Calu3 (cell line): Measurements from ENCODE around the gene ETV5. TPM values are rescaled to one million over a fixed set of nuclear protein-coding genes. Genes with fewer than 3 reads are reported as not detected.

Experiments
- BruUV-seq: library from RNA; stranded (reverse); fragments of 400-500 nt; replicated peaks from 2 replicates; lab custom pipeline; 2021; lab: Mats Ljungman, UMichigan
- CTCF ChIA-PET: fragments of 300-600 bp; sonication (Branson Sonifier 250); formaldehyde crosslinking; loops from one replicate; lab custom pipeline; 2022; ENCODE audit warnings: antibody characterized with exemption; lab: Charles Lee
- DNase-seq: peaks from one replicate; pipeline ENCODE4 v3.0.0; 2022
- H3K27ac Mint-ChIP-seq: one replicate; pipeline ENCODE4 v1.8.0; 2022; ENCODE audit warnings: mixed read lengths; ENCODE audit not compliant: unreplicated experiment
- H3K27me3 Mint-ChIP-seq: one replicate; pipeline ENCODE4 v1.8.0; 2022; ENCODE audit warnings: mixed read lengths; ENCODE audit not compliant: unreplicated experiment
- H3K36me3 Mint-ChIP-seq: one replicate; pipeline ENCODE4 v1.8.0; 2022; ENCODE audit warnings: mild to moderate bottlenecking, moderate library complexity, mixed read lengths; ENCODE audit not compliant: insufficient read depth, unreplicated experiment
- H3K4me1 Mint-ChIP-seq: one replicate; pipeline ENCODE4 v1.8.0; 2022; ENCODE audit warnings: mild to moderate bottlenecking, low read depth, mixed read lengths; ENCODE audit not compliant: unreplicated experiment
- H3K4me3 Mint-ChIP-seq: one replicate; pipeline ENCODE4 v1.8.0; 2022; ENCODE audit warnings: mild to moderate bottlenecking, low read depth, moderate library complexity, mixed read lengths; ENCODE audit not compliant: unreplicated experiment
- H3K9me3 Mint-ChIP-seq: one replicate; pipeline ENCODE4 v1.8.0; 2022; ENCODE audit warnings: low read depth, mixed read lengths; ENCODE audit not compliant: unreplicated experiment
- intact Hi-C: fragments of 100-400 bp; cut with micrococcal nuclease; formaldehyde crosslinking; loops from one replicate; pipeline ENCODE4 v1.10.0; 2022; ENCODE audit not compliant: unreplicated experiment
- total RNA-seq: library from RNA; stranded (reverse); gene quantifications from 2 replicates; pipeline ENCODE4 v1.2.3, GENCODE V29; 2022
- TF ChIP-seq, protein P1 (sequence below): fragments of 200-600 bp; IDR thresholded peaks from one replicate; pipeline ENCODE4 v1.8.0; 2022; ENCODE audit warnings: antibody characterized with exemption; ENCODE audit not compliant: unreplicated experiment

ETV5 gene
- total RNA-seq, 1 experiment from 2014 or later = 108 TPM

DNA sequence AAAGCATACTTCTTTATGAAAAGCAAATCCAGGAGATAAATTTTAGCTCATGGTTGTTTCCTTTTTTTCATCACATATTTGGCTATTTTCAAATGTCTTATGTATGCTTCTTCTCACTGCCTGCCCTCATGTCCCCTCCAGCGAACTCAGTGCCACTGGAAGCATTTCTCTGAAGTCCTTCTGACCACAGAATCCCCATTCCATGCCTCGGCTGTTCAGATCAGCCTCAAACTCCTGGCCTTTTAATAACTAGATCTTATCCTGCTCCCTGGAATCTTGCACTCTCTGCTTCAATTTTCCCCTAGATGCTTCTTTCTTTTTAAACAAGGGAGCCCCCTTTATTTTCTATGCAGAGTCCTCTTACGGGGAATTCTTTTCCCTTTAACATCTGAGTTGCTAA, 10.1 kb downstream of the ETV5 start:
- no TSS peak for BruUV-seq
- no peak for DNase-seq
- Mint-ChIP-seq H3K4me3 (peak overlapping the region; percentile 75), H3K27ac (peak overlapping the region; percentile 81), H3K9me3 (no peaks in the 10 kb centered on the region), H3K27me3 (no peaks in the 10 kb centered on the region), H3K36me3 (peaks cover 65% of the 10 kb centered on the region), H3K4me1 (peaks cover 72% of the 10 kb centered on the region)
- TF ChIP-seq, protein P1, sequence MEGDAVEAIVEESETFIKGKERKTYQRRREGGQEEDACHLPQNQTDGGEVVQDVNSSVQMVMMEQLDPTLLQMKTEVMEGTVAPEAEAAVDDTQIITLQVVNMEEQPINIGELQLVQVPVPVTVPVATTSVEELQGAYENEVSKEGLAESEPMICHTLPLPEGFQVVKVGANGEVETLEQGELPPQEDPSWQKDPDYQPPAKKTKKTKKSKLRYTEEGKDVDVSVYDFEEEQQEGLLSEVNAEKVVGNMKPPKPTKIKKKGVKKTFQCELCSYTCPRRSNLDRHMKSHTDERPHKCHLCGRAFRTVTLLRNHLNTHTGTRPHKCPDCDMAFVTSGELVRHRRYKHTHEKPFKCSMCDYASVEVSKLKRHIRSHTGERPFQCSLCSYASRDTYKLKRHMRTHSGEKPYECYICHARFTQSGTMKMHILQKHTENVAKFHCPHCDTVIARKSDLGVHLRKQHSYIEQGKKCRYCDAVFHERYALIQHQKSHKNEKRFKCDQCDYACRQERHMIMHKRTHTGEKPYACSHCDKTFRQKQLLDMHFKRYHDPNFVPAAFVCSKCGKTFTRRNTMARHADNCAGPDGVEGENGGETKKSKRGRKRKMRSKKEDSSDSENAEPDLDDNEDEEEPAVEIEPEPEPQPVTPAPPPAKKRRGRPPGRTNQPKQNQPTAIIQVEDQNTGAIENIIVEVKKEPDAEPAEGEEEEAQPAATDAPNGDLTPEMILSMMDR = no peak
- CTCF ChIA-PET = interaction anchor here (0.5 to 3.5 kb wide), 14 partner anchors 10 to 472 kb away, joined by 3 to 36 read pairs (median 4); partner anchors contain the start of genes DNAJB11 and ETV5
- intact Hi-C loops = loop anchor here (10.0 kb wide), 1 partner anchor 446 kb away; the partner anchor contains the start of gene CRYGS

DNA sequence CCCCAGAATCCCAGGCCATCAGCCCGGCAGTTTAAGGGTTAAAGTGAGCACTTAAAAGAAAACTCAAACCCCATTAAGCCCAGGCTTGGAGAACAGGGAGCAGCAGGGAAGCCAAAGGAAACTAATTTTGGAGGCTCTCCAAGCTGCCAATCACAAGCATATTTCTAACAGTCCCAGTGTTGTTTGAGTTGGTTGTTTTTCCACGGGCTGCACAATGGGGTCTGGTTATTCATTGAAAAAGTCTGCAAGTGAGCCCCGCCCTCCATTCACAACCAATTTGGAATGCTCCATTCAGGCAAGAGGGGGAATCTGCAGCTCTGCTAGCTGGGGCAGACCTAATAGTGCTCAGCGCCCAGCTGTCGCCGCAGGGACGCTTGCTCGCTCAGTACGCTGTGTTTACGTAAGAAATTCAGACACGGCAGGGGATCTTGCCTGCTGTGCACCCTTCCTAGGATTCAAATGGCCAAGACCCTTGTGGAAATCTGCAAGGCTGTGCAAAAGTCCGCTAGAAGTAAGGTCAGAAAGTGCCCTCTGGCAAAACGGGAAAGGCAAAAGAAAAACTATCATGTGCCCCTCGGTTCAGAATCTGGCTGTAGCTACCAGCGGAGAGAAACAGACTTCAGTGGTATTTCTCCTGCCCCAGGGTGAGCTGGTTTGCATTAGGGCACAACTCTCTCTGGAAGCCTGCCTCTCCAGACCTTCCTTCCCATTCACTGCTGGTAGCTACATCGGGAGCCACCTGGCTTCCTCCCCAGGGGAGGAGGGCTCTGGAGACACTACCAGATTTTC, 11.0 kb downstream of the ETV5 start:
- Mint-ChIP-seq H3K36me3 (peaks cover 65% of the 10 kb centered on the region), H3K4me1 (peaks cover 71% of the 10 kb centered on the region), H3K4me3 (peak overlapping the region; percentile 75), H3K9me3 (no peaks in the 10 kb centered on the region), H3K27me3 (no peaks in the 10 kb centered on the region), H3K27ac (peak overlapping the region; percentile 81)
- CTCF ChIA-PET = interaction anchor here (0.5 to 3.5 kb wide), 19 partner anchors 11 to 443 kb away, joined by 3 to 36 read pairs (median 4); partner anchors contain the start of gene ETV5
- no TSS peak for BruUV-seq
- intact Hi-C loops = loop anchor here (1.0 to 10.0 kb wide), 2 partner anchors 144 to 447 kb away; partner anchors contain the start of gene CRYGS
- TF ChIP-seq, protein P1 = no peak
- peak; percentile 96 for DNase-seq

DNA sequence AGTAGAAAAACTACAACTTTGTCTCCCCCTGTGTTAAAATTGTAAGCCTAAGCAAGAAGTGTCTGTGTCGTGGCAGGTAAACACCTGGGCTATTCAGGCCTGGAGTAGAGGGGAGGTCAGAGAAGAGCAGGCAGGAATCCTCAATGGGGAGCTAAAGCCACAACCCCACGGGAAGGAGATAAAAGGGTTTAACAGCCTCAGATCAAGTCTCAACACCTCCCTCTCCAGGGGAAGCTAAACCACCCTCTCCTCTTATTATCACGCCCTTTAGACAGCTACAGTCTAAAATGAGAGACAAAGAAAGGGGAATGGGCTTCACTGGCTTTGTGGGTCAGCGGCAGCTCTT, 11.6 kb downstream of the ETV5 start:
- CTCF ChIA-PET = interaction anchor here (0.7 to 3.5 kb wide), 14 partner anchors 11 to 443 kb away, joined by 3 to 36 read pairs (median 4); partner anchors contain the start of gene ETV5
- Mint-ChIP-seq H3K27me3 (no peaks in the 10 kb centered on the region), H3K36me3 (peaks cover 61% of the 10 kb centered on the region), H3K4me3 (peak overlapping the region; percentile 75), H3K9me3 (no peaks in the 10 kb centered on the region), H3K27ac (peak overlapping the region; percentile 81), H3K4me1 (peaks cover 67% of the 10 kb centered on the region)
- no peak for DNase-seq
- intact Hi-C loops = loop anchor here (1.0 to 10.0 kb wide), 2 partner anchors 145 to 448 kb away; partner anchors contain the start of gene CRYGS
- TF ChIP-seq, protein P1 = no peak
- no TSS peak for BruUV-seq

DNA sequence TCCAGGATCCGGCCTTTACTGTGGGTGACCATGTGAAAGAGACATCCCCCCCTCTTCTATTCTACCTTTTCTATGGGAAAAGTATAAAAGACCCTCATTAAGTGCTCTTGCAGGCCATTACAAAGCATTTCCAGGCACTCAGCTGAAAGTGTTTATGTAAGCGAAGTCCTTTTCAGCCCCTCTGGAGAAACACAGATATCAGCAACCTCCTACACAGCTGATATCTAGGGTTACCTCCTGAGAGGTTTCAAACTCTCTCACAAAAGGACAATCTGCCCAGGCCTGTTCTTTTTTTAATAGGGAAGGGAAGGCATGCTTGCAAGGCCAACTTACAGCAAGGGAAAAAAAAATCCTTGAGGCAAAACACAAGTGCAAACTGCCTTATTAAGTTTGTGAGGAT, 12.6 kb downstream of the ETV5 start:
- Mint-ChIP-seq H3K4me3 (peak overlapping the region; percentile 75), H3K9me3 (no peaks in the 10 kb centered on the region), H3K4me1 (peaks cover 75% of the 10 kb centered on the region), H3K27ac (peak overlapping the region; percentile 81), H3K36me3 (peaks cover 67% of the 10 kb centered on the region), H3K27me3 (no peaks in the 10 kb centered on the region)
- CTCF ChIA-PET = interaction anchor here (0.9 to 3.5 kb wide), 3 partner anchors 10 to 153 kb away, joined by 4 to 36 read pairs (median 6); no protein-coding TSS in a partner anchor
- BruUV-seq = no TSS peak
- TF ChIP-seq, protein P1 = no peak
- DNase-seq = no peak
- intact Hi-C loops = loop anchor here (10.0 kb wide), 1 partner anchor 449 kb away; the partner anchor contains the start of gene CRYGS
